Endodermal cell (in vitro differentiated cells): ENCODE results near the gene MALAT1. TPM values are rescaled to one million over a fixed set of nuclear protein-coding genes. Genes with fewer than 3 reads are reported as not detected.

ENCODE experiments used
- DNase-seq: peaks from one replicate; pipeline ENCODE4 v3.0.0-alpha.2; 2017
- H3K27ac ChIP-seq: 2 replicates; pipeline ENCODE4 v1.5.1; 2013; ENCODE audit warnings: mild to moderate bottlenecking, low read depth, low read length, moderate library complexity
- H3K27me3 ChIP-seq: 2 replicates; pipeline ENCODE4 v1.6.1; 2013; ENCODE audit warnings: mild to moderate bottlenecking, low read length, moderate library complexity; ENCODE audit not compliant: insufficient read depth, control insufficient read depth, poor library complexity, severe bottlenecking
- H3K36me3 ChIP-seq: 2 replicates; pipeline ENCODE4 v1.7.0; 2013; ENCODE audit warnings: mild to moderate bottlenecking, low read length, moderate library complexity; ENCODE audit not compliant: control insufficient read depth, insufficient read depth
- H3K4me1 ChIP-seq: one replicate; pipeline ENCODE4 v1.7.0; 2013; ENCODE audit warnings: low read length; ENCODE audit not compliant: control insufficient read depth, insufficient read depth
- H3K4me3 ChIP-seq: 2 replicates; pipeline ENCODE4 v1.5.1; 2013; ENCODE audit warnings: mild to moderate bottlenecking, low read length, moderate library complexity
- H3K9ac ChIP-seq: 2 replicates; pipeline ENCODE4 v1.6.1; 2013; ENCODE audit warnings: mild to moderate bottlenecking, low read length, moderate library complexity; ENCODE audit not compliant: poor library complexity, severe bottlenecking; ENCODE audit errors: extremely low read depth
- H3K9me3 ChIP-seq: 2 replicates; pipeline ENCODE4 v1.6.1; 2013; ENCODE audit warnings: mild to moderate bottlenecking, low read length, moderate library complexity; ENCODE audit not compliant: control insufficient read depth
- H3K27ac Mint-ChIP-seq: 2 replicates; pipeline ENCODE4 v1.8.0; 2020; ENCODE audit warnings: mixed read lengths
- H3K27me3 Mint-ChIP-seq: 2 replicates; pipeline ENCODE4 v1.8.0; 2021; ENCODE audit warnings: mild to moderate bottlenecking, mixed read lengths; ENCODE audit not compliant: insufficient read depth
- H3K36me3 Mint-ChIP-seq: 2 replicates; pipeline ENCODE4 v1.8.0; 2020; ENCODE audit warnings: low read depth, mixed read lengths
- H3K4me1 Mint-ChIP-seq: 2 replicates; pipeline ENCODE4 v1.8.0; 2020; ENCODE audit warnings: mixed read lengths
- H3K4me3 Mint-ChIP-seq: 2 replicates; pipeline ENCODE4 v1.8.0; 2020; ENCODE audit warnings: mild to moderate bottlenecking, moderate library complexity, mixed read lengths
- H3K9me3 Mint-ChIP-seq: 2 replicates; pipeline ENCODE4 v1.8.0; 2020; ENCODE audit warnings: mild to moderate bottlenecking, mixed read lengths
- WGBS, 2 experiments: methylation state at CpG; one replicate each; pipeline versions ENCODE4 v1.1.5 to v1.1.7; 2013; ENCODE audit warnings: missing lambda C conversion rate in 2 of 2, mixed read lengths in 1 of 2; ENCODE audit not compliant: insufficient coverage in 1 of 2, insufficient read length in 1 of 2; 5-methylcytosine and 5-hydroxymethylcytosine counted together
- total RNA-seq, 2 donors: library from RNA; stranded (reverse); fragmentation: NEBNext Ultra II Directional in 1 of 2; extraction: Animal tissue kit (Norgen Biotek cat#: 25700) in 1 of 2; gene quantifications; 2 replicates in 1 of 2; 3 replicates in 1 of 2; pipeline ENCODE4 v1.2.1, GENCODE V29; 2021
- TF ChIP-seq, protein P1 (sequence below): fragments of 200-600 bp; sonication (generic); conservative IDR thresholded peaks from 2 replicates; pipeline ENCODE4 v1.5.0; 2021; ENCODE audit warnings: antibody characterized with exemption, mild to moderate bottlenecking

MALAT1 gene
- total RNA-seq, 2 donors from 2014 or later, result 5,233 to 6,894 TPM

- H3K27me3 Mint-ChIP-seq, result peaks cover 55% of the 10 kb centered on the region
- no peaks in the 10 kb centered on the region for H3K4me1 ChIP-seq
- DNase-seq, result peak; percentile 83
Observed at GRCh38 chr11:65538915-65539743, 40.3 kb downstream of the MALAT1 start.

GRCh38 chr11:65539744-65540289 is 41.0 kb downstream of the MALAT1 start:
- Mint-ChIP-seq H3K36me3 (peaks cover 27% of the 10 kb centered on the region), H3K4me1 (no peaks in the 10 kb centered on the region), H3K9me3 (no peaks in the 10 kb centered on the region), H3K4me3 (peak overlapping the region; percentile 53), H3K27ac (no peak overlapping the region), H3K27me3 (peaks cover 62% of the 10 kb centered on the region)
- 7 to 14% methylated on average over 17 to 60 of the region's 60 CpGs for WGBS, 2 experiments
- H3K9ac ChIP-seq, result no peak overlapping the region
- peaks cover 21% of the 10 kb centered on the region for H3K36me3 ChIP-seq
- H3K9me3 ChIP-seq, result no peaks in the 10 kb centered on the region
- TF ChIP-seq, protein P1, sequence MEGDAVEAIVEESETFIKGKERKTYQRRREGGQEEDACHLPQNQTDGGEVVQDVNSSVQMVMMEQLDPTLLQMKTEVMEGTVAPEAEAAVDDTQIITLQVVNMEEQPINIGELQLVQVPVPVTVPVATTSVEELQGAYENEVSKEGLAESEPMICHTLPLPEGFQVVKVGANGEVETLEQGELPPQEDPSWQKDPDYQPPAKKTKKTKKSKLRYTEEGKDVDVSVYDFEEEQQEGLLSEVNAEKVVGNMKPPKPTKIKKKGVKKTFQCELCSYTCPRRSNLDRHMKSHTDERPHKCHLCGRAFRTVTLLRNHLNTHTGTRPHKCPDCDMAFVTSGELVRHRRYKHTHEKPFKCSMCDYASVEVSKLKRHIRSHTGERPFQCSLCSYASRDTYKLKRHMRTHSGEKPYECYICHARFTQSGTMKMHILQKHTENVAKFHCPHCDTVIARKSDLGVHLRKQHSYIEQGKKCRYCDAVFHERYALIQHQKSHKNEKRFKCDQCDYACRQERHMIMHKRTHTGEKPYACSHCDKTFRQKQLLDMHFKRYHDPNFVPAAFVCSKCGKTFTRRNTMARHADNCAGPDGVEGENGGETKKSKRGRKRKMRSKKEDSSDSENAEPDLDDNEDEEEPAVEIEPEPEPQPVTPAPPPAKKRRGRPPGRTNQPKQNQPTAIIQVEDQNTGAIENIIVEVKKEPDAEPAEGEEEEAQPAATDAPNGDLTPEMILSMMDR, result no peak
- H3K4me1 ChIP-seq, result no peaks in the 10 kb centered on the region
- H3K4me3 ChIP-seq, result peak overlapping the region; percentile 56
- H3K27ac ChIP-seq, result no peak overlapping the region
- peak; percentile 88 for DNase-seq
- H3K27me3 ChIP-seq, result peaks cover 60% of the 10 kb centered on the region

More at GRCh38 chr11:65538915-65539743, 40.3 kb downstream of the MALAT1 start:
- H3K9ac ChIP-seq, result no peak overlapping the region
- H3K36me3 Mint-ChIP-seq, result peaks cover 32% of the 10 kb centered on the region
- TF ChIP-seq, protein P1, result peak; percentile 29
- no peak overlapping the region for H3K27ac Mint-ChIP-seq
- no peaks in the 10 kb centered on the region for H3K9me3 Mint-ChIP-seq
- peaks cover 21% of the 10 kb centered on the region for H3K36me3 ChIP-seq
- WGBS, 2 experiments, result 16 to 28% methylated on average over 69 to 92 of the region's 92 CpGs
- no peaks in the 10 kb centered on the region for H3K9me3 ChIP-seq
- H3K27me3 ChIP-seq, result peaks cover 53% of the 10 kb centered on the region
- H3K4me3 ChIP-seq, result no peak overlapping the region
- peak overlapping the region; percentile 28 for H3K4me3 Mint-ChIP-seq
- no peaks in the 10 kb centered on the region for H3K4me1 Mint-ChIP-seq
- no peak overlapping the region for H3K27ac ChIP-seq

DNA sequence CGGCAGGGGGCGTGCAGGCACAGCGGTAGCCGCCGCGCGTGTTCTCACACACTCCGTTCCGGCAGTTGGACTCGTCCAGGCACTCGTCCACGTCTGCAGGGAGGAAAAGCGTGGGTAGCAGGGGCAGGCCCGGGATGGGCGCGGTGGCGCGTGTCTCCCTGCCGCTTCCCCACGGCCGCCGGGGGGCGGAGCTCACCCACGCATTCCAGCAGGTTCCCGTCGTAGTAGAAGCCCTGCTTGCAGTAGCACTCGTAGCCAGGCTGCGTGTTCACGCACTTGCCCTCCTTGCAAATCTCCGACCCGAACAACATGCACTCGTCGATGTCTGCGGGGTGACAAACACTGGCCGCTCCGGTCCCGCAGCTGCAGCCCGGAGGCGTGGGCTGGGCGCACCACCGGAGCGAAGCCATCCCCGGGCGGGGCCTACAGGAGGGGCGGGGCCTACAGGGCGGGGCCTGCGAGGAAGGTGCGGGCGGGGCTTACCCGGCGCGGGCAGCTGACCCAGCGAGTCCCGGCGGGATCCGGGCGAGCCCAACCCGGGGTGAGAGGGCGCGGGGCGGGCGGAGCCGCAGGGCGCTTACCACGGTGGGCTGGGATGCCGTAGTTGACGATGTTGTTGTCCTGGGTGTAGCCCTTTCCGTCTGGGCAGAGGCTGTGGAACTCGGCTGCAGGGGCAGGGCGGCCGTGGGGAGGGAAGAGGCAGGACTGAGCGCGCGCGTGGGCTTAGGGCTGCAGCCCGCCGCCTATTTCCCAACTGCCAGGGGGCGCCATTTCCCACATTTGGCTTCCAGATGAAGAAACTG is 41.6 kb downstream of the MALAT1 start:
- Mint-ChIP-seq H3K4me3 (peak overlapping the region; percentile 53), H3K27ac (peak overlapping the region; percentile 58), H3K4me1 (no peaks in the 10 kb centered on the region), H3K36me3 (peaks cover 23% of the 10 kb centered on the region), H3K27me3 (peaks cover 69% of the 10 kb centered on the region), H3K9me3 (no peaks in the 10 kb centered on the region)
- TF ChIP-seq, protein P1, result peak; percentile 97
- H3K27ac ChIP-seq, result no peak overlapping the region
- no peak overlapping the region for H3K9ac ChIP-seq
- H3K9me3 ChIP-seq, result no peaks in the 10 kb centered on the region
- DNase-seq, result peak; percentile 99
- peaks cover 14% of the 10 kb centered on the region for H3K36me3 ChIP-seq
- peak overlapping the region; percentile 72 for H3K4me3 ChIP-seq
- H3K27me3 ChIP-seq, result peaks cover 67% of the 10 kb centered on the region
- 3 to 5% methylated on average over 20 to 78 of the region's 78 CpGs for WGBS, 2 experiments
- no peaks in the 10 kb centered on the region for H3K4me1 ChIP-seq
